GM06990 (cell line): ENCODE results near the gene SLC46A1.

ENCODE experiments used
- DNase-seq: peaks from one replicate; pipeline ENCODE4 v3.0.0-alpha.2; 2011; ENCODE audit not compliant: insufficient read length; ENCODE audit errors: extremely low read depth
- H3K27me3 ChIP-seq: replicated peaks from 2 replicates; pipeline ENCODE4 v1.6.0; 2011; ENCODE audit warnings: low read length; ENCODE audit not compliant: control insufficient read depth, insufficient read depth
- H3K36me3 ChIP-seq: 2 replicates; pipeline ENCODE4 v1.5.1; 2011; ENCODE audit warnings: low read length; ENCODE audit not compliant: control insufficient read depth, insufficient read depth
- H3K4me3 ChIP-seq: replicated peaks from 2 replicates; pipeline ENCODE4 v1.5.1; 2011; ENCODE audit warnings: low read depth, mild to moderate bottlenecking, control low read depth, low read length
- TF ChIP-seq, protein P1 (sequence below): IDR thresholded peaks from 2 replicates; pipeline ENCODE4 v1.5.1; 2011; ENCODE audit warnings: low read length, control low read depth, mild to moderate bottlenecking, inconsistent platforms; ENCODE audit not compliant: insufficient read depth, poor library complexity, severe bottlenecking

The SLC46A1 gene

DNA sequence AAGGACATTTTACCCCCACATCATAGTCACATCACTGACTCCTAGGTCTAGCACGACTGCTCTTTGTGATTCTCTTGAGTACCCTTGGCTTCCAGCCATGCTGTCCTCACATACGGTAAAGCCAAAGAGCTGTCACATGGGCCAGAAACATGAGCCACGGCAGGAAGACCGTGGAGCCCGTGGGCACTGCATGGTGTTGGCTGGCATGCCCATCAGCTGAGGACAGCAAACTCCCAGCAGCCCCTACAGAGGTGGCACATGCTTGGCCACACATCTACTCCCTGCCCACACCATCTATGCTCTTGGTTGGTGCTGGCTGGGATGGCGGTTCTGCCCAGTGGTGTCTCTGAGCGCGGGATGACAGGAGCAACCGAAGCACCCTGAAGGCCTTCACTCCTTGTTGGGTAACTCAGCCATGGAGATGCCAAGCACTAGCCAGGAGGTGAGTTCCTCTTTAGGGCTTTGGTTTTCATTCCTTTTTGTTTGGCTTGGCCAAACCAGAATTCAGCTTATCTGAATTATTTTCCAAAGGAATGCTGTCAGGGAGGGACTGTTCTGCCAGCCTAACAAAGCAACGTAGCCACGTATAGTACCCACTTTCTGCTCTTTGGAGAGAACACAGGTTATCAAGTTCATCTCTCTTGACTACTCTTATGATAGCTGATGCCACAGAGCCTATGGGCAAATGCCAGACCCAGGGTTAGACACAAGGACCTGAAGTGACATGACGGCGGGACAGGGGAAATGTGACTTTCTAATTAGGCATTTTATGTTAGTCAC lies 60.4 kb downstream of the SLC46A1 start:
- no peak for DNase-seq
- TF ChIP-seq, protein P1, sequence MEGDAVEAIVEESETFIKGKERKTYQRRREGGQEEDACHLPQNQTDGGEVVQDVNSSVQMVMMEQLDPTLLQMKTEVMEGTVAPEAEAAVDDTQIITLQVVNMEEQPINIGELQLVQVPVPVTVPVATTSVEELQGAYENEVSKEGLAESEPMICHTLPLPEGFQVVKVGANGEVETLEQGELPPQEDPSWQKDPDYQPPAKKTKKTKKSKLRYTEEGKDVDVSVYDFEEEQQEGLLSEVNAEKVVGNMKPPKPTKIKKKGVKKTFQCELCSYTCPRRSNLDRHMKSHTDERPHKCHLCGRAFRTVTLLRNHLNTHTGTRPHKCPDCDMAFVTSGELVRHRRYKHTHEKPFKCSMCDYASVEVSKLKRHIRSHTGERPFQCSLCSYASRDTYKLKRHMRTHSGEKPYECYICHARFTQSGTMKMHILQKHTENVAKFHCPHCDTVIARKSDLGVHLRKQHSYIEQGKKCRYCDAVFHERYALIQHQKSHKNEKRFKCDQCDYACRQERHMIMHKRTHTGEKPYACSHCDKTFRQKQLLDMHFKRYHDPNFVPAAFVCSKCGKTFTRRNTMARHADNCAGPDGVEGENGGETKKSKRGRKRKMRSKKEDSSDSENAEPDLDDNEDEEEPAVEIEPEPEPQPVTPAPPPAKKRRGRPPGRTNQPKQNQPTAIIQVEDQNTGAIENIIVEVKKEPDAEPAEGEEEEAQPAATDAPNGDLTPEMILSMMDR: no peak
- H3K36me3 ChIP-seq: peaks cover 49% of the 10 kb centered on the region
- H3K27me3 ChIP-seq: no peaks in the 10 kb centered on the region
- H3K4me3 ChIP-seq: no peak overlapping the region
